Esophagus muscularis mucosa (tissue), 4 donors: ENCODE data around the gene CENPX. TPM values are rescaled to one million over a fixed set of nuclear protein-coding genes. Genes with fewer than 3 reads are reported as not detected.

Source experiments
- DNase-seq: peaks from one replicate; pipeline ENCODE4 v3.0.0-alpha.2; 2017; ENCODE audit errors: extremely low spot score
- H3K27ac ChIP-seq, 4 donors: fragments of 200-600 bp; sonication (generic); replicated peaks in 1 of 4; 1 replicate in 3 of 4; 2 replicates in 1 of 4; pipeline ENCODE4 v1.5.1; 2016 to 2019; ENCODE audit warnings: mild to moderate bottlenecking in 1 of 4
- H3K27me3 ChIP-seq, 4 donors: fragments of 200-600 bp; sonication (generic); one replicate each; pipeline versions ENCODE4 v1.5.1 to v1.6.0; 2016 to 2019
- H3K36me3 ChIP-seq, 4 donors: fragments of 200-600 bp; sonication (generic); one replicate each; pipeline ENCODE4 v1.5.1; 2016 to 2019
- H3K4me1 ChIP-seq, 4 donors: fragments of 200-600 bp; sonication (generic); one replicate each; pipeline ENCODE4 v1.5.1; 2016 to 2019
- H3K4me3 ChIP-seq, 4 donors: fragments of 200-600 bp; sonication (generic); 1 replicate in 2 of 4; 2 replicates in 2 of 4; pipeline ENCODE4 v1.5.1; 2016 to 2019; ENCODE audit warnings: mild to moderate bottlenecking in 4 of 4, moderate library complexity in 1 of 4
- H3K9me3 ChIP-seq, 4 donors: fragments of 200-600 bp; sonication (generic); 1 replicate in 3 of 4; 2 replicates in 1 of 4; pipeline ENCODE4 v1.5.1; 2016 to 2019
- CTCF ChIP-seq, 3 experiments: fragments of 200-600 bp in 2 of 3; fragments of 450-650 bp in 1 of 3; sonication (generic) in 2 of 3; IDR thresholded peaks; one replicate each; pipeline ENCODE4 v1.5.1; 2017 to 2019; ENCODE audit warnings: antibody characterized with exemption in 3 of 3, mild to moderate bottlenecking in 2 of 3, moderate library complexity in 1 of 3
- EP300 ChIP-seq: sonication (generic); formaldehyde crosslinking; IDR thresholded peaks from one replicate; pipeline ENCODE4 v1.6.1; 2017; ENCODE audit warnings: antibody characterized with exemption
- POLR2A ChIP-seq: fragments of 450-650 bp; IDR thresholded peaks from one replicate; pipeline ENCODE4 v1.6.1; 2017; ENCODE audit warnings: antibody characterized with exemption, moderate library complexity, mild to moderate bottlenecking, low read depth
- POLR2AphosphoS5 ChIP-seq, 2 donors: sonication (generic); formaldehyde crosslinking; IDR thresholded peaks; one replicate each; pipeline ENCODE4 v1.6.1; 2017; ENCODE audit warnings: antibody characterized with exemption in 2 of 2
- WGBS: methylation state at CpG from one replicate; pipeline ENCODE4 v1.1.5; 2018; 5-methylcytosine and 5-hydroxymethylcytosine counted together
- intact Hi-C: fragments of 100-400 bp; cut with DNase I; formaldehyde crosslinking; loops from one replicate; pipeline ENCODE4 v1.15.1; 2023
- total RNA-seq, 4 donors: library from RNA; depleted of rRNA; stranded (reverse); fragments of >200 nt; gene quantifications; one replicate each; pipeline versions ENCODE4 v1.1.0 to v1.2.1, GENCODE V29; 2016

CENPX gene
- total RNA-seq, 4 donors from 2014 or later = 62.5 to 109 (median 95.5) TPM

DNA sequence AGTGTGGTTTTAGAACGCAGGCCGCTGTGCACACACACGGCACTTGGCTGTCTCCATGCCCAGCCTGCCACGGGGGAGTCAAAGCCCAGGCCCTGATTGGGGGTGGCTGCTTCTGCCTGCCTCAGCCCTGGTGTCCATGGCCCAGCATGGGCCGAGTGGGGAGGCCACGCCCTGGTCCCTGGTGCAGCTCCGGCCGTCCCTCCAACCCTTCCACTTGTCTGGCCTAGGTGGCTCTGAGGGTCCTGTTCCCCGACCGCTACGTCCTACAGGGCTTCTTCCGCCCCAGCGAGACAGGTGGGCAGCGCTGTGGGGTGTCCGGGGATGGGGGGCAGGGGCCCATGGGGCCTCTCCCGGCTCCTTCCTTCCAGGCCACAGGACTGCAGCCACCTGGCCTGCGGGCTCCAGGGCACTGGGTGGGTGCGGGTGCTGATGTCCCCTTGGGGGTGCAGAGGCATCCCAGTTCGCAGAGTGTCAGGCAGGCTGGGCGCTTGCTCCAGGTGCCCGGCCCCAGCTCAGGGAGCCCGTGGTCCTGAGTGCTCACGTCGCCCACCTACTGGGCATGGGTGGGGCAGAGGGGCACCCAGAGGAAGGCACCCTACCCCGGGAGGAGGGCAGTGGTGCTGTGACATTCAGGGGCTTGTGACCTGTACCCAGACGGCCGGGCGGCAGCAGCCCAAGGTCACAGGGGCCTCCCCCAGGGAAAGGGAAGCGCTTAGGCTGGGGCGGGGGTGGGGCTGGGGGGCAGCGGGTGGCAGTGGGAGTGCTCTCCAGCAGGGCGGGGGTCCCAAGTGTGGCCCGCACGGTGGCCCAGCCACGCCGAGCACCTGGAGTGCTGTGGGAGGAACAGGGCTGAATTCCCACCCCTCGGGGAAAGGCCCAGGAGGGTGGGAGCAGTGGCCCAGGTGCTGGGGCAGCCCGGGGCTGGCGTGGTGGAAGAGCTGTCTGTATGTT, 11.8 kb downstream of the CENPX start:
- no peak overlapping the region for H3K4me3 ChIP-seq
- no peaks in the 10 kb centered on the region for H3K27me3 ChIP-seq
- no peak overlapping the region for H3K27ac ChIP-seq
- intact Hi-C loops = no loop called here
- WGBS = 97% methylated on average over 25 of the region's 39 CpGs
- no peaks in the 10 kb centered on the region for H3K9me3 ChIP-seq
- H3K4me1 ChIP-seq = peaks cover 11 to 22% (median 12%) of the 10 kb centered on the region in 4 donors
- TF ChIP-seq CTCF (IDR thresholded peaks at IDR 0.05) = no peak
- TF ChIP-seq POLR2AphosphoS5 (IDR thresholded peaks at IDR 0.05) = no peak
- TF ChIP-seq EP300 = no peak
- no peak for TF ChIP-seq POLR2A
- peaks cover 0 to 39% (median 20%) of the 10 kb centered on the region in 4 donors for H3K36me3 ChIP-seq
- no peak for DNase-seq

GRCh38 chr17:82009413-82009812, 13.3 kb downstream of the CENPX start:
- Histone ChIP-seq H3K4me1 (peaks cover 17 to 27% (median 23%) of the 10 kb centered on the region in 4 donors), H3K4me3 (no peak overlapping the region), H3K36me3 (peaks cover 0 to 39% (median 20%) of the 10 kb centered on the region in 4 donors), H3K27me3 (no peaks in the 10 kb centered on the region), H3K9me3 (no peaks in the 10 kb centered on the region), H3K27ac (no peak overlapping the region)
- intact Hi-C loops = no loop called here
- no peak for TF ChIP-seq CTCF (IDR thresholded peaks at IDR 0.05)
- no peak for TF ChIP-seq POLR2AphosphoS5 (IDR thresholded peaks at IDR 0.05)
- TF ChIP-seq POLR2A = no peak
- no peak for TF ChIP-seq EP300
- WGBS = 74% methylated on average over 10 of the region's 15 CpGs
- DNase-seq = no peak

DNA sequence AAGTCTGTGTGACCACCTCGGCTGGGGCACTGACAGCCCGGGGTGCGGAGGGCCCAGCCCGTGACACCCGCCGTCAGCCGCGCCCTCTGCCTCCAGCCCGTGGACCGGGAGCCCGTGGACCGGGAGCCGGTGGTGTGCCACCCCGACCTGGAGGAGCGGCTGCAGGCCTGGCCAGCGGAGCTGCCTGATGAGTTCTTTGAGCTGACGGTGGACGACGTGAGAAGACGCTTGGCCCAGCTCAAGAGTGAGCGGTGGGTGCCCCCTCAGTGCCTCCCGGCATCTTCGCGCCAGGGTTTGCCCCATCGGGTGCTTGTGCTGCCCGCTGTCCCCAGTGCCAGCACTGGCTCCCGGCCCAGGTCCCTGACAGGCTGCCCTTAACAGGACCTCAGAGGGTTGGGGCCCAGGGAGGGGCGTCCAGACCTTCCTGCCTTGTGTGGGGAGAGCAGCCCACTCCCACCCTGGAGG, 13.7 kb downstream of the CENPX start:
- peaks cover 0 to 39% (median 20%) of the 10 kb centered on the region in 4 donors for H3K36me3 ChIP-seq
- intact Hi-C loops = no loop called here
- no peaks in the 10 kb centered on the region for H3K9me3 ChIP-seq
- no peak for DNase-seq
- 93% methylated on average over 11 of the region's 28 CpGs for WGBS
- H3K27me3 ChIP-seq = no peaks in the 10 kb centered on the region
- H3K4me3 ChIP-seq = no peak overlapping the region
- H3K27ac ChIP-seq = no peak overlapping the region
- no peak for TF ChIP-seq POLR2AphosphoS5 (IDR thresholded peaks at IDR 0.05)
- TF ChIP-seq POLR2A = no peak
- TF ChIP-seq CTCF (IDR thresholded peaks at IDR 0.05) = no peak
- TF ChIP-seq EP300 = no peak
- peaks cover 22 to 31% (median 25%) of the 10 kb centered on the region in 4 donors for H3K4me1 ChIP-seq

- intact Hi-C loops = no loop called here
- Histone ChIP-seq H3K4me3 (no peak overlapping the region), H3K27ac (no peak overlapping the region), H3K36me3 (peaks cover 0 to 39% (median 20%) of the 10 kb centered on the region in 4 donors), H3K4me1 (peaks cover 25 to 37% (median 31%) of the 10 kb centered on the region in 4 donors), H3K9me3 (no peaks in the 10 kb centered on the region), H3K27me3 (no peaks in the 10 kb centered on the region)
- DNase-seq = no peak
- WGBS = 100% methylated on average over 4 of the region's 26 CpGs
- TF ChIP-seq POLR2A = no peak
- TF ChIP-seq EP300 = no peak
Measured at GRCh38 chr17:82008258-82008940, 14.3 kb downstream of the CENPX start.
